ES-I3 (cell line): ENCODE data around the gene PXDC1.

Source experiments
- H3K36me3 ChIP-seq: 2 replicates; pipeline ENCODE4 v1.6.1; 2013; ENCODE audit warnings: mild to moderate bottlenecking, low read length, control low read depth, moderate library complexity; ENCODE audit not compliant: insufficient read depth
- H3K4me1 ChIP-seq: 2 replicates; pipeline ENCODE4 v1.6.1; 2013; ENCODE audit warnings: mild to moderate bottlenecking, control low read depth, low read length; ENCODE audit not compliant: insufficient read depth
- H3K9ac ChIP-seq: 2 replicates; pipeline ENCODE4 v1.6.1; 2013; ENCODE audit warnings: low read depth, mild to moderate bottlenecking, low read length, moderate library complexity
- H3K9me3 ChIP-seq: 2 replicates; pipeline ENCODE4 v1.6.1; 2013; ENCODE audit warnings: mild to moderate bottlenecking, low read length, moderate library complexity; ENCODE audit not compliant: control insufficient read depth, insufficient read depth

Gene PXDC1

DNA sequence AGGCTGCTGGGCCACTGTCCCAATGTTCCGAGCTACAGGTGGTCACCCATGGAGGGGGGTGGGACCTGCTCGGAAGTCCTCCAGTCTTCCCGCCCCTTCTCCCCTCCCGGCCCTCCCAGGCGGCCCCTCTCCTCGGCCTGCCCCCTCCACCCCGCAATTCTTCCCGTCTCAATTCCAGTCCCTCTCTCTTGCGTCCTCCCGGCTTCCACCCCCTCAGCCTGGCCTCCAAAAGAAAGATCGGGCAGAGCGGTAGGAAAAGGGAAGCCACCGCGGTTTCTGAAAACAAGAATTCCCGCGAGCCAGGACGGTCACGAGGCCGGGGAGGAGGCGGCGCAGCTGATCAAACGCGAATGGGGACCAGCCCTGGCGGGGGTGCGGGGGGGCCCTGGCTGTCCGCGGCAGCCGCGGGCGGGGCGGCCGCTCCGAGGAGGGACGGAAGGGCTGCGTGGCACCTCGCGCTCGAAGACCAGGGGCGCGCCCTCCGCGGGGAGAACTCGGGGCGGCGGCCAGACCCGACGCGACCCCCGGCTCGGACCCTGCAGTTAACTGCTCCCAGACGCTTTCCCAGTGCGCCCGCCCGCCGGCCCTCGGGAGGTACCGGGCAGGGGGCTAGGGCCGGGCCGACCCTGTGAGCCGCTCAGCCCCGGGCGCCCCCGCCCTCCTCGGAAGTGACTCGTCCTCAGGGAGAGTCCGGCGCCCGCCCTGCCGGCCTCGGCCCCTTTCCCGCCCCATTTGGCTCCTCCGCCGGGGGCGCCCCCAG is 1.0 kb downstream of the PXDC1 start:
- Histone ChIP-seq H3K9me3 (no peaks in the 10 kb centered on the region), H3K9ac (peak overlapping the region; percentile 67), H3K36me3 (no peaks in the 10 kb centered on the region), H3K4me1 (peaks cover 23% of the 10 kb centered on the region)

DNA sequence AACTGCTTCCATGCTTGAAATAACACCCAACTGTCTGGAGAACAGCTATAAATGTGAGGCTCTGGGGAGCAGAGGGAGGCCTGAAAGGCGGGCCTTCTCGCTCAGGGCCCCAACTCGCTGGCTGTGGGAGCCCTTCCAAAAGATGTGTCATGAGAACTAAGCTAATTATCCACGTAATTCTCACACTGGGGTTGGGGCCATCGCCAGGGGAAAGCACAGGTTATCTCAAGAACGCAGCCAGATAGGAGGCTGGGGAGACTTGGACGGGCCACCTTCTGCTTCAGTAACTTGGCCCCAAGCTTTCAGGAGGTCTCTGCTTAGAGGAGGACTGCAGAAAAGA is 1.6 kb downstream of the PXDC1 start:
- peak overlapping the region; percentile 67; the same call in 1 of the 2 replicates for H3K9ac ChIP-seq
- no peaks in the 10 kb centered on the region for H3K36me3 ChIP-seq
- no peaks in the 10 kb centered on the region for H3K9me3 ChIP-seq
- H3K4me1 ChIP-seq, result peaks cover 23% of the 10 kb centered on the region

DNA sequence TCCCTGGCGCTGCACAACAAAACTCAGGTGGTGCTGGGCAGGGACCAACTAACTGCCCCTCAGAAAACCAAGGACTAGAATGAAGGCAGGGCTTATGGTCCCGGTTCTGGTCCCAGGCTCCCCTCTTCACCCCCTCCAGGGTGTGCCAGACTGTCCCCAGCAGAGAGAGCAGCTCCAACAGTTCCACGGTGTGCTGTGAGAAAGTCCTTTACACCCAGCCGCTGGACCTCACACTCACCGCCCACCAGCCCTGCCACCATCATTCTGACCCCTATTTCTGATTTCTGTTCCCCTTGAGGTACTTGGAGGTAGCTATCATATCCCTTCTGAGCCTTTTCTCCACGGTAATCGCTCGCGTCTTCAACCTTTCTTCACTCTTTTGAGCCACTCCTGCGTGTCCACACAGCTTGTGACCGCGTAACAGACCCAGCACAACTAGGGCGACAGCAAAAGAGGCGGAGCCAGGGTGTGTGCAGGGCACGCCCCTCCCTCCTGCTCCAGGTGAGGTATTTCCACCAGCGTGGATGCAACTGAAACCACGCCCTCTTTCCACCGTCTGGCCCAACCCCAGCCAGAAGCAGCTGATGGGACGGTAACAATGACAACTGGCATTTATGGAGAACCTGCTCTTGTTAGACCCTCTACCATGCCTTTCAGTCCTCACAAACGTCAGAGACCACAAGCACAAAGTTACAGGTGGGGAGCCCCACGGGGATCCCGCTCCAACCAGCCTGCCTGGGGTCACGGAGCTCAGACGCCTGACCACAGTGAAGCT is 2.3 kb downstream of the PXDC1 start:
- peaks cover 23% of the 10 kb centered on the region for H3K4me1 ChIP-seq
- H3K9ac ChIP-seq, result peak overlapping the region; percentile 67; the same call in 1 of the 2 replicates
- no peaks in the 10 kb centered on the region for H3K9me3 ChIP-seq
- H3K36me3 ChIP-seq, result no peaks in the 10 kb centered on the region

DNA sequence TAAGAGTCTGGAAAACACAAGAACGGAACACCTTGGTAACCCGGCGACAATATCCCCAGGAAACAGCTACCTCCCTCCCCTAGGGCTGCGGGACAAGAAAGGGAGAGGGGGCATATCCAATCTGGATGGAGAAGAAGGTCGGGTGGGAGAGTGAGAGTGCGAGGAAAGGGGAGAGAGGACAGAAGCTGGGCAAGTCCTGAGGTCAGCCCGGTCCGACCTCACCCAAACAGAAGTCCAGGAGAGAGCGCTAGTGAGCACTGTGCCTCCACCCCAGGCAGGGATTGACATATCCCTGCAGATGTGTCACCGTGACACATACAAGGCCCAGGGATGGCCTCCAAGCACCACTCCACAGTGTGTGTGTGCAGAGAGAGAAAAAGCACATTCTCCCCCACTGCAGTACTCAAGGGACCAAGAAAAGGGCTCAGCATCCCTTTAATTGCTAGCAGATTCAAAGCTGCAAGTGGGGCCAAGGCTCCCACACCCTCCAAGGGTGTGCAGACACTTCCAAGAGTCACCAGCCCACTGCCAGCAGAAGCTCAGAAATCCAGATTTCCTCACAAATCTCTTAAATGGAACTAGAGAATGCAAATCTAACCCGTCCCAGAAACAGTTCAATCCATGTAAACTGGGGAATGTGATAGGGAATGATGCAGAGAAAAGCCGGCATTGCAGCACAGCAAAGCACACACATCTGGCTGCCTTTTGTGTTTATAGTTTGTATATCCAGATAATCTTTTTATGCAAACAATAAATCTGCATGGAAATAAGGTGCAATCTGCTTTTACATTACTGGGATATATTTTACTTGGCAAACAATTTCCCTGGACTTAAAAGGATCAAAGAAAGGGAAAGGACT is 3.1 kb downstream of the PXDC1 start:
- H3K36me3 ChIP-seq, result no peaks in the 10 kb centered on the region
- no peak overlapping the region for H3K9ac ChIP-seq
- H3K9me3 ChIP-seq, result no peaks in the 10 kb centered on the region
- peaks cover 21% of the 10 kb centered on the region for H3K4me1 ChIP-seq

DNA sequence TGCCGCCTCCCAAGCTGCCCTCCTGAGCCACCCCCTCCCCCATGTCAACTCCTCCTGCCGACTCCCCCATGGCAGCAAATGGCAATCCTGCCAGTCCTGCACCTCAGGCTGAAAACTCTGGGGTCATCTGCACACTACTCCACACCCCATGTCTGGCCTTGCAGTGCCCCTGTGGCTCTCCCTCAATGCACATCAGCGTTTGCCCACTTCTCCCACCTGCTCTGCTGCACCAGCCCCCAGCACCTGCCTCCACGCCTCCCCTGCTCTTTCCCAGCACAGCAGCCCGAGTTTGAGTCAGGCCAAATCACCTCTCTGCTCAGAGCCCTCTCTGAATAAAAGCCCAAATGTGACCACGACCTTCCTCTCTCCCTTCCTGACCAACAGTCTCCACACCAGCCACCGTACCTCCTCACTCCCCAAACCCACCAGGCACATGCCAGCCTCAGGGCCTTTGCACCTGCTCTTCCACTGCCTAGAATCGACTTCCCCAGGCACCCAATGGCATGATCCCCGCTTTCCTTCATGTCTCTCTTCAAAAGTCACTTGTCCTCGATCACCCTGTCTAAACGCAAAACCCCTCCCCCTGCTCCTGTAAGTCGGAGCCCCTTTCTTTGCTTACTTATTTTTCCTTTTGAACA is 4.3 kb downstream of the PXDC1 start:
- Histone ChIP-seq H3K36me3 (no peaks in the 10 kb centered on the region), H3K9me3 (no peaks in the 10 kb centered on the region), H3K9ac (no peak overlapping the region), H3K4me1 (peaks cover 24% of the 10 kb centered on the region)

DNA sequence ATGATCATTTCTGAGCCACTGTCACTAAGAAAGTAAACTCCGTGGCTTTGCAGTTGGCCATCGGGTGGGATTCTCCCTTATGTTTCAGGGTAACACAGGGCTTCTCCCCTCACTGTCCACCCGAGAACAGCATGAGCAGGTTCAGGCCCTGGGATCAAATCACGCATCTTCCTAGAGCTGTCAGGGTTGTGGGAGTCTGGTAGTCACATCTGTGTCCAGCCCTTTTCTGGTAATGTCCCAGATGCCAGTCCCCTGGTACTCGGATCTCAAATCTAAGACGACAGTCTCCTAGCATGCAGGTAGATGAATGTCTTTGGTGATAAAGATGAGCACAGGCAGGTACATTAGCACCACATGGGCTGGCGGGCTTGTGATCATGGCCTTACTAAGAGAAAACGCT is 4.8 kb downstream of the PXDC1 start:
- Histone ChIP-seq H3K36me3 (no peaks in the 10 kb centered on the region), H3K9ac (no peak overlapping the region), H3K9me3 (no peaks in the 10 kb centered on the region), H3K4me1 (peaks cover 28% of the 10 kb centered on the region)

DNA sequence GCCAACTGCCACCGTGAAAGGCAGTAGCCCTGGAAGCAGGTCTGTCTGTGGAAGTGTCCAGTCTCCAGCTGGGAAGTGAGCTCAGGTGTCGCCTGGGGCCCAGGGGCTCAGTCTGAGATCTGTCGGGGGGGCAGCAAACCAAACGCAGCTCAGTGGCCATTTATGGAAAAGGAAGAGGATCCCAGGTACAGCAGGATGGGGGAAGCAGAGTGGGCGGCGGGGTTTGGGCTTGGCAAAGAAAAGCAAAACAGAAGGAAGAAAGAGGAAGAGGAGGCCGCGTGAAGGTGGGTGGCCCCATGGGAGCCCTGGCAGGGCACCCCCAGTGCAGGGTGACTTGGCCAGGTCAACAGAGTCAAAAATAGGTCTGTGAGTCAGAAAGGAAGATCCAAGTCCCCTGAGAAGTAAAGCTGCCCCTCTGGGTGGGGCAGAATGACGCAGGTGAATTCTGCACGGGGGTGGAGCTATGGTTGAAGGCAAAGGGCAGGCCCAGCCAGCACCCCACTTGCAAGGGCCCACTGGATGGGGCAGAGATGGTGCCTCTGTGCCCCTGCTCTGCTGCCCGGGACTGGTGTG is 5.3 kb downstream of the PXDC1 start:
- H3K9me3 ChIP-seq, result no peaks in the 10 kb centered on the region
- no peaks in the 10 kb centered on the region for H3K36me3 ChIP-seq
- peaks cover 30% of the 10 kb centered on the region for H3K4me1 ChIP-seq
- H3K9ac ChIP-seq, result no peak overlapping the region

DNA sequence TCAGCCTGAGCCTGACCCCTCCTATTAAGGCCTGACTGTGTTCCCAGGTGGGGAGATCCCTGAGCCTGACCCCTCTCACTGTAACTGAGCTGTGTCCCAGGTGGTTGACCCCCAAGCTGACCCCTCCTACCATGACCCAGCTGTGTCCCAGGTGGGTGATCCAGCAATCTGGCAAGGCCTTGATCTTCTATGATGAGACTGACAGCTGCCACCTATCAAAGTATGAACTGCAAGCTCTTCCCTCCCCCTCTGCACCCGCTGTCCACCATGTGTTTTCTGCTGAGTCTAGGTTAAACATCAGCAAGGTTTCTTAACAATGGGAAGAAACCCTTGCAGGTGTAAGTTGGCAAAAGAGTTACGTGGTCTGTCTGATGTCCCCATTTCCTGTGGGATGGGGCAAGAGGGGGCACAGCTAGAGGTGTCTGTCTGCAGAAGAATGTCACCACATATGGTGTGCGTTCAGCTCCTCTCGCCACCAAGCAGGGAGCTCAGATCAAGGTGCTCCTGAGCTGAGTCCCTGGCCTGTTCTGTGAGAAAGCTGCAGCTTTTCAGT is 5.9 kb downstream of the PXDC1 start:
- Histone ChIP-seq H3K4me1 (peaks cover 30% of the 10 kb centered on the region), H3K36me3 (no peaks in the 10 kb centered on the region)

DNA sequence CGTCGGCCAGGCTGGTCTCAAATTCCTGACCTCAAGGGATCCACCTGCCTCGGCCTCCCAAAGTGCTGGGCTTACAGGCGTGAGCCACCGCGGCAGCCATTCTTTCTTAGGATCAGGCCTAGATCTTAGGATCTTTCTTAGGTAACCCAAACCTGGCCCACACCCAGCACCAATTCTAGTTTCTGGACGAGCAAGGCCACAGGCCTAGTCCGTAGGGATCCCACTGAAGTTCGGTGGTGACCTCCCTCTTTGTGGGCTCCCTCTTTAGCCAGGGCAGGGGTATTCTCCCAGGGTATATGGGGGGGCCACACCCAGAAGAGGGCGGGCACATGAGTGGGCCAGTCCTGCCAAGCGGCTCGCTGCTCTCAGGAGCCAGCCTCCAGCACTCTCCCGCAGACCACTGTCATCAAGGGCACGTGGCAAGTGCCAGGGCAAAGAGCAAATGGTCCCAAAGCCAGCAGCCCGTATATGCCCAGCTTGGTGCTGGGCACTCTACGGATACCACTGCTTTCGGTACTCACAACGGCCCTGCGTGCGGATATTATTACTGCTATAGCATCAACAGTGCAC is 6.5 kb downstream of the PXDC1 start:
- H3K4me1 ChIP-seq, result peaks cover 30% of the 10 kb centered on the region
- H3K9ac ChIP-seq, result no peak overlapping the region
- H3K9me3 ChIP-seq, result no peaks in the 10 kb centered on the region
- no peaks in the 10 kb centered on the region for H3K36me3 ChIP-seq

More for the DNA sequence above, 5.9 kb downstream of the PXDC1 start:
- H3K9ac ChIP-seq, result no peak overlapping the region
- no peaks in the 10 kb centered on the region for H3K9me3 ChIP-seq

DNA sequence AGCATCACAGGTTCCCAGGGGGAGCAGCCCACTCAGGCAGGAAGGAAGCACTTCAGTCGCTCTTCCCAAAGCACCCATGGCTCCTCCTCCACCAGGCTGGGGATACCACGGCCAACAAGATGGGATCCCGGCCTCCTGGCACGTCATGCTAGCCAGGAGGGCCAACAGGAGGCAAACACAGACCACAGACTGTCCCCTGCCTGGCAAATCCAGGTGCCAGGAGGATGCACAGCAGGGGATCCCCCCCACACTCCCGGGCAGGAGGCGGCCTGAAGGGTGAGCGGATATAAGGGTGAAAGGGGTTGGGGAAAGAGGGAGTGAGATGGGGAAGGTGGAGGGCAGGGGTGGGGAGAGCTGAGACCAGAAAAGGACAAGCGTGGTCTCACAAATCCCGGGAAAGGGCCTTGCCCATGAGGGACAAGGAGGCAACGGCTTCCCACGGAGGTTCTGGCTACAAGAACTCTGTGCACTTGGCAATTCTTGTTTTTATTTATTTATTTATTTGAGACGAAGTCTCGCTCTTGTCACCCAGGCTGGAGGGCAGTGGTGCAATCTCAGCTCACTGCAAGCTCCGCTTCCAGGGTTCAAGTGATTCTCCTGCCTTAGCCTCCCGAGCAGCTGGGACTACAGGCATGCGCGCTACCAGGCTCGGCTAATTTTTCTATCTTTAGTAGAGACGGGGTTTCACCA is 7.2 kb downstream of the PXDC1 start:
- no peak overlapping the region for H3K9ac ChIP-seq
- peaks cover 24% of the 10 kb centered on the region for H3K4me1 ChIP-seq
- H3K36me3 ChIP-seq, result no peaks in the 10 kb centered on the region
- H3K9me3 ChIP-seq, result no peaks in the 10 kb centered on the region

DNA sequence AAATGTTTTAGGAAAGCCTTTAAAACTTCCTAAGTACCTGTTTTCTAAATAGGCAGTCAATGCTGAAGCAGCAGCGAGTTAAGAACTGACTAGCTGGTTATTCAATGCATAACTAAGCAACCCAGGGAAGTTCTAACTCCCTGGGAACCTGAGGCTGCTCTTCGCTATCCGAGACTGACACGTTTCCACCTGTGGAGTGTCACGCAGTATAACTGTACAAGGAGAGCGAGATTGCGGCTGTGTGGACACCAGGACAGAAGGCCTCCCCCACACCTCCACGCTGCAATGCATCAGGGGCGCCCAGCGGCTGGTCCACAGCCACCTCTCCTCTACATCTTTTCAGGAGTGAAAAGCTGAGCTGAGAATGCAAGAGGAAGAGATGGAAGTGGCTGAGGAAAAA is 8.0 kb downstream of the PXDC1 start:
- Histone ChIP-seq H3K9me3 (no peaks in the 10 kb centered on the region), H3K4me1 (peaks cover 22% of the 10 kb centered on the region), H3K36me3 (no peaks in the 10 kb centered on the region), H3K9ac (no peak overlapping the region)

DNA sequence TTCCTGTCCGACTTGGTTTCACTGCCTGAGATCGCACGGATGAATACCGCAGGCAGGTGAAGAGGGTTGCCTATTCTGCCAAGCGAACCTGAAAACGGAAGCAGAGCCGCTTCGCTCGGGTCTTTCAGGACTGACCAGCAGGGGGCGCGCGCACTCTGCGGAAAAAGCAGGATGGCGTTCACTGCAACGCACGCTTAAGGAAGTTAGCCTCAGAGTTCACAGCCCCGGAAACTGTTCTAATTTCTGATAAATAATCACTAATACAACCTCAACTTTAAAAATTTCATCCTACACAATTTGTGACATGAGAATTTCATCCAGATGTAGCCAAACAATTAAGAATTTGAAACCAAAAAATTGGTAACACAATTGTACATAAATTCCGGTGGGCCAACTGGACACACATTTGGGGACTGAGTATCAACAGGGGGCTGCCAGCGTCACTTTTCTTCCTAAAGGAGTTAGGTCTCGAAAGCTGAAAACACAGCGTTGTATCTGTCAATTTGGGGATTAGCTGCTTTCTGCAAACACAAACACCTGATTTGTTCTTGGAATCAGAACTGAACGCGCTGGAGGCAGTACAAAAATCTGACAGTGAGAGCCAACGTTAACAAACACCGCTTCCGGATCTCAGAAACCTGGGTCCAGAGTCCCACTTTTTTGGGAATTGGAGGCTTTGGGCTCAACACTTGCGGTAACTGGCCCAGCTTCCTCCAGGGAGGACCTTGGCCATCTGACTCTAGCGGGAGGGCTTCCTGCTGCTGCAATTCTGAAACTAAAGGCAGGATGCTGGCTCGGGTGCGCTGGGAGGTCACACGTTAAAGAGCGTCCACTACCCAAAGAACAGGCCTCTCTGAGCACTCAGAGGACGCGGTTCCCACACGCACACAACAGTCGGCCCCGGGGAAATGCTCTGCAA is 8.8 kb downstream of the PXDC1 start:
- no peak overlapping the region for H3K9ac ChIP-seq
- 0 out of 2 replicates have a peak, but pooled peaks cover under 1% of the 10 kb centered on the region for H3K36me3 ChIP-seq
- H3K9me3 ChIP-seq, result no peaks in the 10 kb centered on the region
- H3K4me1 ChIP-seq, result peaks cover 22% of the 10 kb centered on the region
